Measurements from ENCODE around the gene NDUFA8. TPM values are rescaled to one million over a fixed set of nuclear protein-coding genes. Genes with fewer than 3 reads are reported as not detected.
A peak's percentile ranks its signal among the peaks of the same experiment; 100 is the strongest.

NDUFA8 gene
- total RNA-seq, 1 donor: 25.2 TPM

DNA sequence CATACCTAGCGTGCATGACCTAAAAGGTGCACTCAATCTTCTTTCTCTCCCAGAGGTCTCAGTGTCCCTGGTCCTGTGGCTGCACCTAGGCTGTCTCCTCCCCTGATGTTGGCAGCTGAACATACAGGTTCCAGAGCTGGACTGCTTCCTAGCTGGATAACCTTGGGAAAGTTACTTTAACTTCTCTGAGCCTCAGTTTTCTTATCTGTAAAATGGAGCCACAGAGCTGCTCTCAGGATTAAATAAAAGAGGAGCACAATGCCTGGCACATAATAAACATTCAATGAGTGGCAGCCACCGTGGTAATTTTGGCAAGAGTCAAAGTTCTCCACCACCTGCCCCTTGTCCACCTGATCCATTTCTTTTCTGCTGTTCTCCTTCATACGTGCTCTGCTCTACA is 14.1 kb upstream of the NDUFA8 start:
- TF ChIP-seq, protein P1, sequence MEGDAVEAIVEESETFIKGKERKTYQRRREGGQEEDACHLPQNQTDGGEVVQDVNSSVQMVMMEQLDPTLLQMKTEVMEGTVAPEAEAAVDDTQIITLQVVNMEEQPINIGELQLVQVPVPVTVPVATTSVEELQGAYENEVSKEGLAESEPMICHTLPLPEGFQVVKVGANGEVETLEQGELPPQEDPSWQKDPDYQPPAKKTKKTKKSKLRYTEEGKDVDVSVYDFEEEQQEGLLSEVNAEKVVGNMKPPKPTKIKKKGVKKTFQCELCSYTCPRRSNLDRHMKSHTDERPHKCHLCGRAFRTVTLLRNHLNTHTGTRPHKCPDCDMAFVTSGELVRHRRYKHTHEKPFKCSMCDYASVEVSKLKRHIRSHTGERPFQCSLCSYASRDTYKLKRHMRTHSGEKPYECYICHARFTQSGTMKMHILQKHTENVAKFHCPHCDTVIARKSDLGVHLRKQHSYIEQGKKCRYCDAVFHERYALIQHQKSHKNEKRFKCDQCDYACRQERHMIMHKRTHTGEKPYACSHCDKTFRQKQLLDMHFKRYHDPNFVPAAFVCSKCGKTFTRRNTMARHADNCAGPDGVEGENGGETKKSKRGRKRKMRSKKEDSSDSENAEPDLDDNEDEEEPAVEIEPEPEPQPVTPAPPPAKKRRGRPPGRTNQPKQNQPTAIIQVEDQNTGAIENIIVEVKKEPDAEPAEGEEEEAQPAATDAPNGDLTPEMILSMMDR (IDR thresholded peaks at IDR 0.05; ENCODE audit: insufficient read depth, low read length): no peak
- H3K4me3 ChIP-seq (ENCODE audit: low read depth, low read length): no peak overlapping the region
- DNase-seq (ENCODE audit: low read depth): no peak

DNA sequence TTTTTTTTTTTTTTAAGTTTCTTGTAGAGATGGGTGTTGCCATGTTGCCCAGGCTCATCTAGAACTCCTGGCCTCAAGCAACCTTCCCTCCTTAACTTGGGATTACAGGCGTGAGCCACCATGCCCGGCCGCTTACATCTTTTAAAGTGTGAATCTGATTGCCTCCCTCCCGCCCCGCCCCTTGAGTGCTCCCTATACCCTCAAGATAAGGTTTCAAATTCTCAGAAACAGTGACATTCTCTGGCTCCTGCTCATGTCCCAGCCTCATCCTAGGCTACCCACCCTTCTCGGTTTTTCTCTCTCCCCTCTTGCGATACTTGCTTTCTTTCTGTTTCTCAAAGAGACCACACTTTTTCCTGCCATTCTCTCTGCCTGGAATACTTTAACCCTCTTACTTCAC is 12.6 kb upstream of the NDUFA8 start:
- TF ChIP-seq, protein P1 (IDR thresholded peaks at IDR 0.05; ENCODE audit: insufficient read depth, low read length): no peak
- no peak overlapping the region for H3K4me3 ChIP-seq (ENCODE audit: low read depth, low read length)
- no peak for DNase-seq (ENCODE audit: low read depth)

DNA sequence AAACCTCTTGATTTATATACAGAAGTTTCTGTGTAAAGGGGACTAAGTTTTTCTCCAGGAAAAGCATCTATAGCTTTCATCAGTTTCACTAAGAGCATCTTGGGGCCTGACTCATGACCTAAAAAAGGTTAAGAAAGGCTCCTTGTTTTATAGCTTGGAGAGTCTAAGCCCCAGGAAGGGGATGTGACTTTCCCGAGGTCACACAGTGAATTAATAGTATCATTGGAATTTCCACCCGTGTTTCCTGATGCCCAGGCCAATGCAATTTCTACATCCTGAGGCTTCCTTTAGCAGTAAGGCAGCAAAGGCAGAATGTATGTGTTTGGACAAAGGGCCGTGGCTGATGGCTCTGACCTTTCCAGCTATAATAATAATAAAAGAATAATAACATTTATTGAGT is 8.8 kb upstream of the NDUFA8 start:
- no peak for DNase-seq (ENCODE audit: low read depth)
- no peak overlapping the region for H3K4me3 ChIP-seq (ENCODE audit: low read depth, low read length)
- TF ChIP-seq, protein P1 (IDR thresholded peaks at IDR 0.05; ENCODE audit: insufficient read depth, low read length): no peak

DNA sequence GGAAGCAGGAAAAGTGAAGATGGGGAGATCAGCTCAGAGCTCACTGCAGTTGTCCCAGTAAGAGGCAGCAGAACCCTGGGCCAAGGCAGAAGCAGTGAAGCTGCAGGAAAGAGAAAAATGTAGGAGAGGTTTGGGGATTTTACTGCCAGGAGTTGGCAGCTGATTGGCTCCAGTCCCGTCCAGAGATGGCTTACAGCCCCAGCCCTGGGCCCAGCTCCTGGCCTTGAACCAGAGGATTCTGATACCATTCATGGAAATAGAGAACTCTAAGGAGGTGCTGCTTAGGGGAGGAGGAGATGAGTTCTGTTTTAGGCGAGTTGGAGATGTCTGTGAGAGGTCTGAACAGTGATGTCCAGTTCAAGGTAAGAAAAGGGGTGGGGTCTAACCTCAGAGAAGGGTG is 4.7 kb upstream of the NDUFA8 start:
- DNase-seq (ENCODE audit: low read depth): peak; percentile 13
- TF ChIP-seq, protein P1 (IDR thresholded peaks at IDR 0.05; ENCODE audit: insufficient read depth, low read length): no peak
- H3K4me3 ChIP-seq (ENCODE audit: low read depth, low read length): no peak overlapping the region

DNA sequence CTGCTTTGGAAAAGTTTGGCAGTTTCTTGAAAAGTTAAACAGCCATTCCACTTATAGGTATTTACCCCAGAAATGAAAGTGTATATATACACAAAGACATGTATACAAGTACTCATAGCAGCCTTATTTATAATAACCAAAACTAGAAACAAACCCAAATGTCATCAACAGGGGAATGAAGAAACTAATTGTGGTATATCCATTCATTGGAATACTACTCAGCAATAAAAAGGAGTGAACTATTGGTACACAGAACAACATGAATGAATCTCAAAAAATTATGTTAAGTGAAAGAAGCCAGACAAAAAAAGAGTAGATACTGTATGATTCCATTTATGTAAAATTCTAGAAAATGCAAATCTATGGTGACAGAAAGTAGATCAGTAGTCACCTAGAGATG is 2.8 kb upstream of the NDUFA8 start:
- no peak overlapping the region for H3K4me3 ChIP-seq (ENCODE audit: low read depth, low read length)
- DNase-seq (ENCODE audit: low read depth): no peak
- TF ChIP-seq, protein P1 (IDR thresholded peaks at IDR 0.05; ENCODE audit: insufficient read depth, low read length): no peak

DNA sequence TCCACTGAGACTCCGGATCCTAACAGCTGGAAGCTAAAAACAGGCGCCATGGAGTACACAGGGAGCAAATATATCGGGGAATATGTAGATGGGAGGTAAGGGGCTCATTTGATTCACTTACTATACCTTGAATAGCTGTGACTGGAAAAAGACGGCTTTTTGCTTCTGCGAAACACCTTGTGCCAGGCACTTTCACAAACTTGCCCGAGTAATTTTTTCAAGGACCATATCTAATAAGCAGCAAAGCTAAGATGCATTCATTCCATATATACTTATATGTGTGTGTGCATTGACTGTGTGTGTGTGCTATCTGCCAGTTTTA is 307 bp upstream of the NDUFA8 start:
- H3K4me3 ChIP-seq (ENCODE audit: low read depth, low read length): peak overlapping the region; percentile 96
- DNase-seq (ENCODE audit: low read depth): no peak
- TF ChIP-seq, protein P1 (IDR thresholded peaks at IDR 0.05; ENCODE audit: insufficient read depth, low read length): no peak

DNA sequence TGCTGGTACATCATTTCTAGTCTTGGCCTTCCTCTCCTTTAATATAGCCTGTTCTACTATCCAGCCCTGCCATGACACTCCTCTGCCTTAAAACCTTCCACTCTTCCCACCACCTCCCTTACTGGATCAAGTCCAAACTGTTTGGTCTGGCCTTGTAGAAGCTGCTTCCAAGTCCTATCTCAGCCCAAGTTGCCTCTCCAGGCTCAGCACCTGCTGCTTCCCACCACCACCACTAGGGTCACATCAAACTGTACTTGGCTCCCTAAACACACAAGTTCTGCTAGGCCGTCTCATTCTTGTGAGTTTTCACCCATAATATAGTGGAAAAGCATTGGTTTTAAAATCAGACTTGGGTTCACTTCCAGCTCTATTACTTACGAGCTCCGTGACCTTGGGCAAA is 1.4 kb downstream of the NDUFA8 start:
- H3K4me3 ChIP-seq (ENCODE audit: low read depth, low read length): peak overlapping the region; percentile 31
- DNase-seq (ENCODE audit: low read depth): peak; percentile 52
- TF ChIP-seq, protein P1 (IDR thresholded peaks at IDR 0.05; ENCODE audit: insufficient read depth, low read length): peak; percentile 69

Measured in fibroblast of the aortic adventitia (primary cell).